Neuronal stem cell (in vitro differentiated cells): ENCODE results near the gene SLC16A12.

ENCODE experiments used
- DNase-seq: peaks from one replicate; pipeline ENCODE4 v3.0.0-alpha.2; 2013; ENCODE audit warnings: low spot score
- H2AFZ ChIP-seq: one replicate; pipeline ENCODE4 v1.6.1; 2013; ENCODE audit warnings: mild to moderate bottlenecking, low read length, inconsistent platforms
- H2AK5ac ChIP-seq: 2 replicates; pipeline ENCODE4 v1.6.1; 2013; ENCODE audit warnings: low read depth, mild to moderate bottlenecking, inconsistent platforms, low read length, moderate library complexity, mixed read lengths
- H2BK120ac ChIP-seq: 2 replicates; pipeline ENCODE4 v1.6.1; 2013; ENCODE audit warnings: low read depth, mild to moderate bottlenecking, inconsistent platforms, low read length, moderate library complexity, mixed read lengths
- H2BK12ac ChIP-seq: one replicate; pipeline ENCODE4 v1.6.1; 2013; ENCODE audit warnings: low read length, inconsistent platforms
- H2BK15ac ChIP-seq: 2 replicates; pipeline ENCODE4 v1.6.1; 2013; ENCODE audit warnings: mild to moderate bottlenecking, low read length, inconsistent platforms, mixed read lengths
- H2BK5ac ChIP-seq: one replicate; pipeline ENCODE4 v1.6.1; 2013; ENCODE audit warnings: inconsistent platforms, mild to moderate bottlenecking, low read length, moderate library complexity
- H3K14ac ChIP-seq: one replicate; pipeline ENCODE4 v1.6.1; 2013; ENCODE audit warnings: low read length, inconsistent platforms
- H3K18ac ChIP-seq: 2 replicates; pipeline ENCODE4 v1.6.1; 2013; ENCODE audit warnings: low read length, inconsistent platforms
- H3K23ac ChIP-seq: 2 replicates; pipeline ENCODE4 v1.6.1; 2013; ENCODE audit warnings: low read depth, mild to moderate bottlenecking, mixed read lengths, low read length, inconsistent platforms; ENCODE audit not compliant: poor library complexity
- H3K27ac ChIP-seq: replicated peaks from 3 replicates; pipeline ENCODE4 v1.5.1; 2013; ENCODE audit warnings: low read length, inconsistent platforms
- H3K27me3 ChIP-seq, 3 experiments: 2 replicates each; pipeline ENCODE4 v1.6.1; 2013; ENCODE audit warnings: low read length in 3 of 3, mild to moderate bottlenecking in 2 of 3, inconsistent platforms in 1 of 3, low read depth in 1 of 3, mixed read lengths in 1 of 3, moderate library complexity in 1 of 3; ENCODE audit not compliant: control insufficient read depth in 3 of 3, insufficient read depth in 3 of 3
- H3K36me3 ChIP-seq, 2 donors: replicated peaks in 1 of 2; 2 replicates each; pipeline ENCODE4 v1.6.1; 2013; ENCODE audit warnings: low read length in 2 of 2; ENCODE audit not compliant: control insufficient read depth in 2 of 2, insufficient read depth in 2 of 2
- H3K4ac ChIP-seq: 2 replicates; pipeline ENCODE4 v1.6.1; 2013; ENCODE audit warnings: inconsistent platforms, mild to moderate bottlenecking, low read length, moderate library complexity
- H3K4me1 ChIP-seq, 2 donors: 1 replicate in 1 of 2; 2 replicates in 1 of 2; pipeline ENCODE4 v1.6.1; 2013; ENCODE audit warnings: low read length in 2 of 2, low read depth in 1 of 2; ENCODE audit not compliant: control insufficient read depth in 2 of 2, insufficient read depth in 1 of 2
- H3K4me2 ChIP-seq: one replicate; pipeline ENCODE4 v1.6.1; 2013; ENCODE audit warnings: mild to moderate bottlenecking, low read length, inconsistent platforms; ENCODE audit not compliant: insufficient read depth, poor library complexity, severe bottlenecking
- H3K4me3 ChIP-seq, 2 donors: 2 replicates each; pipeline ENCODE4 v1.5.1; 2013; ENCODE audit warnings: low read length in 2 of 2, mild to moderate bottlenecking in 2 of 2, inconsistent platforms in 1 of 2, moderate library complexity in 1 of 2
- H3K79me1 ChIP-seq: one replicate; pipeline ENCODE4 v1.6.1; 2013; ENCODE audit warnings: low read depth, mild to moderate bottlenecking, inconsistent platforms, low read length, moderate library complexity
- H3K9ac ChIP-seq: one replicate; pipeline ENCODE4 v1.6.1; 2013; ENCODE audit warnings: mild to moderate bottlenecking, low read depth, low read length, inconsistent platforms; ENCODE audit not compliant: poor library complexity
- H3K9me3 ChIP-seq, 2 donors: replicated peaks in 1 of 2; 2 replicates each; pipeline versions ENCODE3 to v1.6.1; 2013; ENCODE audit warnings: low read length in 2 of 2, mild to moderate bottlenecking in 2 of 2, inconsistent platforms in 1 of 2, low read depth in 1 of 2, mixed read lengths in 1 of 2, moderate library complexity in 1 of 2; ENCODE audit not compliant: control insufficient read depth in 2 of 2, insufficient read depth in 1 of 2
- H4K8ac ChIP-seq: one replicate; pipeline ENCODE4 v1.6.1; 2013; ENCODE audit warnings: low read depth, mild to moderate bottlenecking, inconsistent platforms, low read length, moderate library complexity
- H4K91ac ChIP-seq: one replicate; pipeline ENCODE4 v1.6.1; 2013; ENCODE audit warnings: low read length, low read depth, mild to moderate bottlenecking, inconsistent platforms; ENCODE audit not compliant: poor library complexity
- WGBS, 2 donors: extraction: QIAGEN DNeasy Blood & Tissue Kit; methylation state at CpG; one replicate each; pipeline ENCODE4 v1.1.7; 2013; ENCODE audit warnings: missing lambda C conversion rate in 2 of 2, mixed read lengths in 1 of 2; ENCODE audit not compliant: insufficient read length in 2 of 2, insufficient replicate concordance in 1 of 2; ENCODE audit errors: extremely low coverage in 2 of 2; 5-methylcytosine and 5-hydroxymethylcytosine counted together

The SLC16A12 gene

GRCh38 chr10:89490596-89491335, 44.6 kb downstream of the SLC16A12 start:
- WGBS, 2 donors: no CpG with 5 or more reads among the region's 4 CpGs
- no peak for DNase-seq

GRCh38 chr10:89482256-89482655, 53.1 kb downstream of the SLC16A12 start:
- H3K23ac ChIP-seq: no peak overlapping the region
- no CpG with 5 or more reads among the region's 3 CpGs for WGBS, 2 donors
- H4K8ac ChIP-seq: no peak overlapping the region
- no peaks in the 10 kb centered on the region for H3K36me3 ChIP-seq
- H3K4me2 ChIP-seq: no peak overlapping the region
- H3K4me1 ChIP-seq: peaks cover 0 to 3% of the 10 kb centered on the region in 2 donors
- H3K18ac ChIP-seq: no peak overlapping the region
- no peak overlapping the region for H2BK5ac ChIP-seq
- H4K91ac ChIP-seq: no peak overlapping the region
- no peak overlapping the region for H3K4ac ChIP-seq
- no peak overlapping the region for H3K9ac ChIP-seq
- H3K14ac ChIP-seq: no peak overlapping the region
- H2BK120ac ChIP-seq: no peak overlapping the region
- H3K79me1 ChIP-seq: no peaks in the 10 kb centered on the region
- H3K9me3 ChIP-seq: no peaks in the 10 kb centered on the region
- no peak overlapping the region for H3K27ac ChIP-seq
- no peak overlapping the region for H2AFZ ChIP-seq
- no peak overlapping the region for H2BK12ac ChIP-seq
- H2BK15ac ChIP-seq: no peak overlapping the region
- DNase-seq: no peak
- H3K4me3 ChIP-seq: no peak overlapping the region
- no peak overlapping the region for H2AK5ac ChIP-seq
- H3K27me3 ChIP-seq: peaks cover 0 to 4% (median 0%) of the 10 kb centered on the region in 3 experiments

More at GRCh38 chr10:89490596-89491335, 44.6 kb downstream of the SLC16A12 start:
- Histone ChIP-seq H3K79me1 (no peaks in the 10 kb centered on the region), H3K9ac (no peak overlapping the region), H3K4me2 (no peak overlapping the region), H2BK120ac (no peak overlapping the region), H3K36me3 (no peaks in the 10 kb centered on the region), H3K14ac (no peak overlapping the region), H3K9me3 (no peaks in the 10 kb centered on the region), H4K8ac (no peak overlapping the region), H4K91ac (no peak overlapping the region), H3K23ac (no peak overlapping the region), H2AFZ (no peak overlapping the region), H3K4me3 (no peak overlapping the region), H2BK15ac (no peak overlapping the region), H3K4ac (no peak overlapping the region), H3K27ac (no peak overlapping the region), H3K27me3 (no peaks in the 10 kb centered on the region), H3K4me1 (peaks cover 0 to 2% of the 10 kb centered on the region in 2 donors), H2BK12ac (no peak overlapping the region), H2BK5ac (no peak overlapping the region), H3K18ac (no peak overlapping the region), H2AK5ac (no peak overlapping the region)

GRCh38 chr10:89481662-89482061, 53.7 kb downstream of the SLC16A12 start:
- H3K9ac ChIP-seq: no peak overlapping the region
- no peaks in the 10 kb centered on the region for H3K79me1 ChIP-seq
- no peak overlapping the region for H3K18ac ChIP-seq
- no peak overlapping the region for H3K23ac ChIP-seq
- no peak overlapping the region for H3K4me2 ChIP-seq
- no peak for DNase-seq
- H2BK12ac ChIP-seq: no peak overlapping the region
- H3K27me3 ChIP-seq: peaks cover 0 to 4% (median 0%) of the 10 kb centered on the region in 3 experiments
- no peak overlapping the region for H4K91ac ChIP-seq
- peaks cover 0 to 3% of the 10 kb centered on the region in 2 donors for H3K4me1 ChIP-seq
- no peak overlapping the region for H3K4me3 ChIP-seq
- H2BK120ac ChIP-seq: no peak overlapping the region
- H3K14ac ChIP-seq: no peak overlapping the region
- no peak overlapping the region for H2BK5ac ChIP-seq
- no peak overlapping the region for H2BK15ac ChIP-seq
- H4K8ac ChIP-seq: no peak overlapping the region
- H3K9me3 ChIP-seq: no peaks in the 10 kb centered on the region
- no peak overlapping the region for H2AK5ac ChIP-seq
- no CpG with 5 or more reads among the region's 3 CpGs for WGBS, 2 donors
- no peak overlapping the region for H2AFZ ChIP-seq
- H3K36me3 ChIP-seq: no peaks in the 10 kb centered on the region
- H3K4ac ChIP-seq: no peak overlapping the region
- no peak overlapping the region for H3K27ac ChIP-seq

- H2AFZ ChIP-seq: no peak overlapping the region
- no peak overlapping the region for H2AK5ac ChIP-seq
- no peak overlapping the region for H2BK5ac ChIP-seq
- H3K27me3 ChIP-seq: peaks cover 0 to 14% (median 0%) of the 10 kb centered on the region in 3 experiments
- H3K14ac ChIP-seq: no peak overlapping the region
- H3K4me3 ChIP-seq: no peak overlapping the region
- H4K91ac ChIP-seq: no peak overlapping the region
- H3K27ac ChIP-seq: no peak overlapping the region
- H3K4me2 ChIP-seq: no peak overlapping the region
- DNase-seq: no peak
- no peaks in the 10 kb centered on the region for H3K79me1 ChIP-seq
- no peak overlapping the region for H2BK120ac ChIP-seq
- WGBS, 2 donors: no CpG with 5 or more reads among the region's 1 CpG
- H3K9me3 ChIP-seq: no peaks in the 10 kb centered on the region
- no peak overlapping the region for H3K9ac ChIP-seq
- H3K36me3 ChIP-seq: no peaks in the 10 kb centered on the region
- H4K8ac ChIP-seq: no peak overlapping the region
- H3K23ac ChIP-seq: no peak overlapping the region
- H3K4ac ChIP-seq: no peak overlapping the region
- H3K18ac ChIP-seq: no peak overlapping the region
- H2BK15ac ChIP-seq: no peak overlapping the region
- H2BK12ac ChIP-seq: no peak overlapping the region
- H3K4me1 ChIP-seq: peaks cover 0 to 3% of the 10 kb centered on the region in 2 donors
Observed at GRCh38 chr10:89479771-89480446, 55.5 kb downstream of the SLC16A12 start.
